ENCODE measurements around the gene AOX1.
"Not testable (repeated sequence)": the region's sequence is repeated elsewhere in the genome, so short reads cannot be mapped to it uniquely, and the experiment has no call there.

Gene AOX1

DNA sequence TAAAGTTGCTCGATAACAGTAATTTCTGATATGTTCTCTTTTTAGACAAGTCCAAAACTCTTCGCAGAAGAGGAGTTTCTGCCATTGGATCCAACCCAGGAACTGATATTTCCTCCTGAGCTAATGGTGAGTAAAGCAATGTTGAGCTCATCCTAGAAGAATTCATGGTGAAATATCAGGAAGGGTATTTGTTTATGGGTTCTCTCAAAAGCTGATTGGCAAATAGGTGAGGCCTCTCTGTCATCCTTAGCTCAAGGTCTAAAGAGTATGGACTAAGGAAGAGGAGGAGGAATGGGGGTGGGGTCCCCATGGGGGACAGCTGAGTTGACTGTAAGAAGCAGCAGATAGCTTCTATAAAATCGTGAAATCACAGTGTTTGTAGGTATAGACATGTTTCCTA is 18.2 kb downstream of the AOX1 start:
- no peak for DNase-seq (ENCODE audit: low spot score)

DNA sequence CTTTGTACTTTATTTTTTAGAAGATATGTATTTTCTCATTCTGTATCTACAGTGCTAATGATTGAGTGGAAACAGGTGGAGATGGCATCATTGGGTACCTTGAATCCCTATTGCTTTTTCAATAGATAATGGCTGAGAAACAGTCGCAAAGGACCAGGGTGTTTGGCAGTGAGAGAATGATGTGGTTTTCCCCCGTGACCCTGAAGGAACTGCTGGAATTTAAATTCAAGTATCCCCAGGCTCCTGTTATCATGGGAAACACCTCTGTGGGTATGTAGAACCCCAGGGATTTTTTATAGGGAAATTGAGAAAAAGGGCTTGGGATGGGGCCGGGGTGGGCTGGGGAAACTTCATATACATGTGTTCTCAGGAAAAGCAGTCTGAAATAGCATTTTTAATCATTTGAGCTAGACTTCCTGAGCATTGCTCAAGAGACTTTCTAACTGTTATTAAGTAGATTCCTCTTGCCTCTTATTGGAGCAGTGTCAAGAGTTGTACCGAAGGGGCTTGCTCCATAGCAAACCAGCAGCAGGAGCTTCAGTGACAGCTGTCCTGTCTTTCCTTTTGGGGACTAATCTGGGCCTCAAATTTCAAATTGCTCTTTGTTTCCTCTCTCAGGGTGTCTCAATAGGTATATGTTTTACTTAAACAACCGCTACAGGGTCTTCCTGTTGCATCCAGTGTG is 18.9 kb downstream of the AOX1 start:
- DNase-seq (ENCODE audit: low spot score): no peak

DNA sequence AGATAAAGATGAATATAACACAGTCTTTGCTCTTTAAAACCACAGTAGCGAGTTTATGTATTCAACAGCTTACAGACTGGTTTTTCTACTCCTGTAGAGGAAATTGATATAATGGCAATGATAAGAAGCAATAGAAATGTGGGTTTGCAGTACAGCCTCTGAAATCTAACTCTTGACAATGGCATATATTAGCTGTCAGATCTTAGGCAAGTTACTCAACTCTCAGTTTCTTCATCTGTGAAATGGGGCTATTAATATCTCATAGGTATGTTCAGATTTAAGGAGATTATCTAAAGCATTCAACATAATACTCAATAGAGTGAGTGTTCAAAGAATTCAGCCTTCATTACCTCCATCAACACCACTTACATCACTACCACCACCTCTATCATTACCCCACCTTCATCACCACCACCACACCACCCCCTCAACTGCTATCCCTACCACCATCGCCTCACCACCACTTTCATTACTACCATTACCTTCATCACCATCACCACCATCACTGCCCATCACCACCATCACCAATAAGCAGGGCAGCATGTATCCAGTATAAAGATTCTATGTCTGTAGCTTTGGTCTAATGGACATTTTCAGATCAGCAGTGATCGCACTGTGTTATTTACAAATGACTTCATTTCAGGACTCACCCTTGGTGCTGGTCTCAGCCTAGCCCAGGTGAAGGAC is 22.7 kb downstream of the AOX1 start:
- DNase-seq (ENCODE audit: low spot score): no peak

DNA sequence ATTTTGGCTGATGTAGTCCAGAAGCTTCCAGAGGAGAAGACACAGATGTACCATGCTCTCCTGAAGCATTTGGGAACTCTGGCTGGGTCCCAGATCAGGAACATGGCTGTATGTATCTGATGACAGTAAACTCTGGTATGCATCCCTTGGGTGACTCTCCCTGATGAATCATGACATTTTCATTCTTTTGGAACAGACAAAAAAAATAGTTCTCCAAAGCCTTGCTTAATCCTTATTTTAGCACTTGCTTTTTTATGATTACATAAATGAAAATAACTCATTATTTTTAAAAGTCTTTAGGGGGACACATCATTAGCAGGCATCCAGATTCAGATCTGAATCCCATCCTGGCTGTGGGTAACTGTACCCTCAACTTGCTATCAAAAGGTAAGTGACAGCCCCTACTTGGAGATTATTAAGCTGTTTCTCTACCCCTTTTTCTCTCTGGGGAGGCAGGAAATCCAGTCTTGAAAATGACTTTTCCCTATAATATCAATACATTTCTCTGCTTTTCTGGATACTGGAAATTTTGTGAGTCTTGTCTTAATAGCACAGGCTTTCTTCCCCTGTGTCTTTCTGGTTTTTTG is 23.3 kb downstream of the AOX1 start:
- DNase-seq (ENCODE audit: low spot score): no peak

DNA sequence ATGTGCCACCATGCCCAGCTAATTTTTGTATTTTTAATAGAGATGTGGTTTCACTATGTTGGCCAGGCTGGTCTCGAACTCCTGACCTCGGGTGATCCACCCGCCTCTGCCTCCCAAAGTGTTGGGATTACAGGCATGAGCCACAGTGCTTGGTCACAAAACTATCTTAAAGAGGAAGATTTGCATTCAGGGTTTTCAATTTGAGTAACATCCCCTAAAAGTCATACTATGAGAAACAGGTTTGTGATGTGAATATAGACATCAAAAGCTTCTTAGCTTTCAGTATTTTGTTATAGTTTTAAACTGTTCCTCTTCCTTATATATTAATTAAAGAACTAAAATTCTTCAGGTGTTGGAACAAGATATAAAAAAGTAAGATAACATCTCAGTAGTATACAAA is 24.4 kb downstream of the AOX1 start:
- not testable (repeated sequence) for DNase-seq (ENCODE audit: low spot score)

- no peak for DNase-seq (ENCODE audit: low spot score)
Measured at GRCh38 chr2:200613692-200614091, 27.9 kb downstream of the AOX1 start.

DNA sequence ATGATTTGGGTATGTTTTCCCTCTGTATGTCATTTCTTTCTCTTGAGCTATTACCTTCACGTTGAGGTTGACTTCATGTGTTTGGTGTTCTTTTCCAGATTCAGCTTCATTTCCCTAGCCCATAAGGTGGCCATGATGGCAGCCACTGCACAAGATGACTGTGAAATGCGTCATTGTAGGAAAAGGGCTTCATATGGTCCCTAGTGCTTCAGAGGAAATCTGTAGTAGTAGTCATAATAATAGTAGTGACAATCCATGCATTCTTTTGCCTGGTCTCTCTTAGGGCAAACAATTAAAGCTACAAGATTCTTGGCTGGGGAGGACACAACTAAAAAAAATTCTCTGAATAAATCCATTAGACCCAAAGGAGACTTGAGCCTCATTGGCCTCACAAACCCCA is 28.4 kb downstream of the AOX1 start:
- no peak for DNase-seq (ENCODE audit: low spot score)

GRCh38 chr2:200615247-200615646 is 29.4 kb downstream of the AOX1 start:
- no peak for DNase-seq (ENCODE audit: low spot score)

DNA sequence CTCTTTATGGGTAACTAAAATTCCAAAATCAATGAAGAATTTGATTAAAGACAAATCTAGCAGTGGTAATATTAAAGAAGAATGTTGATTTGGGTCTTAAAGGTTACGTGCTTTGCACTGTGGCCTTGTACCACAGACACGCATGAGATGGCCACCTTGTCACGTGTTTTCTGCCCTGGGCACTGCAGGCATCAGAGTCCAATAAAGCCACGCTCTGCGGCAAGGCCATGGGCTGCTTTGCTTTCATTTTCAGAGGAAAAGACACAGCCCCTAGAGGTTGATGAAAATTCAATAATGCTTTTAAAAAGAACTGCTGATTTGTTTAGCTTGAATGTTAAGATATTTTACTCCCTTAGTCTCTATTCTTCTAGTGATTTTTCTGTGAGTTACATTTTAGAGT is 30.4 kb downstream of the AOX1 start:
- DNase-seq (ENCODE audit: low spot score): no peak

GRCh38 chr2:200616656-200617055 is 30.8 kb downstream of the AOX1 start:
- DNase-seq (ENCODE audit: low spot score): no peak

DNA sequence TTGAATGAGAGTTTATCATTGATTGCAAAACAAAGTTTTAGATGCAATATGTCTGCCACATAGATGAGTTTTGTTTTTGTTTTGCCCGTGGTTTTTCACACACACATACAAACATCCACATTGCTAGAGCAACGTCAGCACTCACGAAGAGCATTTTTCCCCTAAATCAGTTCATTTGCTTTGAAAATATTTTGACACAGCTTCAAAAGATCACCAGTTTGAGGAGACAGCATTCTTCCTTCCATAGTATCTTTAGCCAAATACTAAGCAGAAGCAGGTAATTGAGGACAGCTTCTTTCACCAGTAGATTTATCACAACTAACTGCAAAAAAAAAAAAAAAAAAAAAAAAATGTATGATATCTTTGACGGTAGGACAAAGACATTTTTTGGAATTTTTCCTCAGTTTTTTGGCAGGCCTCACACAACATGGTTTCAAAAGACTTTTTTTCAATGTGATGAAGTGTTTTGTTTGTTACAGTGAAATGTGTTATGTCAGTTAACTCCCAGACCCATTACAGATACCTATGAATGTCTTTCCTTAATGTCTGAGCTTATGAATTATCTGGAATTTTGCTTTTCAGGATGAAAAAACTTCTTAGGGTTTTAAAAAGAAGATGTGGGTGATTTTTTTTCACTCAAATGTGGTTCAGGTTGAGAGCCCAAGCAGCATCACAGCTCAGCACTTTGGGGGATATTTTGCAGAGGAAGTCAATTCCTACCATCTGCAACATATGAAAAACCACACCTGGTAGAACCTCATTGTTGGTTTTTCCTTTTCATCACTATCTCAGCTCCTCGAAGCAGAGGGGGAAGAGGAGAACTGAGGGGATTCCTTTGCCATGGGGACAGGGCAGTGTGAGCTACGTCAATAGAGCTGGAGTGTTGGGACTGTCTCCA is 31.6 kb downstream of the AOX1 start:
- no peak for DNase-seq (ENCODE audit: low spot score)

GRCh38 chr2:200618054-200618419 is 32.2 kb downstream of the AOX1 start:
- DNase-seq (ENCODE audit: low spot score): no peak

GRCh38 chr2:200618590-200619021 is 32.8 kb downstream of the AOX1 start:
- no peak for DNase-seq (ENCODE audit: low spot score)

- no peak for DNase-seq (ENCODE audit: low spot score)
Measured at GRCh38 chr2:200619279-200619678, 33.5 kb downstream of the AOX1 start.

- no peak for DNase-seq (ENCODE audit: low spot score)
Measured at GRCh38 chr2:200620606-200621390, 35.0 kb downstream of the AOX1 start.

- no peak for DNase-seq (ENCODE audit: low spot score)
Measured at GRCh38 chr2:200622106-200622505, 36.3 kb downstream of the AOX1 start.

DNA sequence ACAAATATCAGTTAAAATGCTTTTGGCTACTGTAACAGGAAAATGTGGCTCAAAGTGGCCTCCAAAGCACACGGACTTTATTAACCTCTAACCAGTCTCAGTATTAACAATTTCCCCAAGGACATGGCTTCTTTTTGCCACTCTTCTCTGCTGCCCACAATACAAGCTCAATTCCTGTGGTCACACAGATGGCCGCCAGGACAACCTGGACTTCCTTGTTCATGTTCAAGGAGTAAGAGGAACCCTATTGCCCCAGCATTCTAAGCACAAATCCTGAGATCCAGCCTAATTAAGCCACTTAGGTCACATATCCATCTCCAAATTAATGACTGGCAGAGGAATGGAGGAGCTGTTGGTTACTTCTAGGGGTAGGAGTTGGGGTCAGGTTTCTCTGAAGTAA is 38.2 kb downstream of the AOX1 start:
- DNase-seq (ENCODE audit: low spot score): no peak

GRCh38 chr2:200624658-200625057 is 38.8 kb downstream of the AOX1 start:
- DNase-seq (ENCODE audit: low spot score): no peak

DNA sequence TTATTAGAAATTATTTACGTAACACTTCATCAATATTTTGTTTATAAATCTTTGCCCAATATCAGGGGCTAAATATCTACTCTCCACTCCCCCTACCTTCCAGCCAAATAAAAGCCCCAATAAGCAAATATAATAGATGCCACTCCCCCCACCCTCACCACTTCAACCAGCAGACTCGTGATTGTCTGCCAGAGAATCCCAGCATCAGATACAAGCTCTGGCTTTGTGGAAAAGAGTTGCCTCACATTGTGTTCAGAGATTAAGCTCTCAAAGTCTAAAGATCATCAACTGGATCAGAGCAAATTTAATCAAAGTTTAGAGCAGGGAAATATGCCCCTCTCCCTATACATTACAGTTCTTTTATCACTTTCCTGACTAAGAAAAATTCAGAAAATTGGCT is 39.5 kb downstream of the AOX1 start:
- no peak for DNase-seq (ENCODE audit: low spot score)

- no peak for DNase-seq (ENCODE audit: low spot score)
Measured at GRCh38 chr2:200625958-200626363, 40.1 kb downstream of the AOX1 start.

- DNase-seq (ENCODE audit: low spot score): no peak
Measured at GRCh38 chr2:200627110-200627770, 41.4 kb downstream of the AOX1 start.
